CD4-positive, alpha-beta T cell treated with Interleukin-15 for 1 hour (primary cell): ENCODE results near the gene KIAA1328.
"Not testable (repeated sequence)": the region's sequence is repeated elsewhere in the genome, so short reads cannot be mapped to it uniquely, and the experiment has no call there.

ENCODE experiments used
- DNase-seq: peaks from one replicate; pipeline ENCODE4 v3.0.0-alpha.2; 2020

KIAA1328 gene

DNA sequence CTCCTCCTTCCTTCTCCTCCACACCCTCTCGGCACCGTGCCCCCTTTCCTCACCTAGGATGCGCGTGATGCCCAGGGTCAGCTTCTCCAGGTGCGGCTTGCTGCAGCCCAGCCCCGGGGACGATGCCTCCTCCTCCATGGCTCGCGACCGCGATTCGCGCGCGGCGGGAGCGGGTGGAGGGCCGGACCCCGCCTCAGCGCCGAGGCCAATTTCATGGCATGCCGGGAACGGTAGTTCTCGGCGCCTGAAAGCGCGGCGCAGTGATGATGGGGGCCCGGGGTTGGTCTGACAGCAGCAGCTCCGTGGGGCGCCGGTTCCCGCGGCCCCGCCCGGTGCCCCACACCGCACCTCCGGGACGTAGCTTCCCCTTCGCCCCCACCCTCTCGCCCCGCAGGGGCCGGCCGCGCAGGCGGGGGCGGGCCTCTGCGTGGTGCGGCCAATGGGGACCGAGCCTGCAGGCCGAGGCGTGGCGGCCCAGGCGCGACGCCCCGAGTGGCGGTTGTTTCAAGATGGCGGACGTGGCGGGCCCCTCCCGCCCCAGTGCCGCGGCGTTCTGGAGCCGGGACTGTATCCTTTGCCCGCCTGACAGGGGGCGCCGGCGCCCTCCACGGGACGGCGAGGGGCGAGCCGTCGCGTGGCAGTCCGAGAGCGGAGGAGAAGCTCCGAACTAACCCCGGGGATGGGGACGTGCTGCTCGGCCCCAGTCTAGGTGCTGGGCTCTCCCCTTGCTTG is at the start of gene KIAA1328, which contains the start of gene TPGS2:
KIAA1328 (plus strand) TSS at position 498 of the 732 bp plus-strand sequence; CDS start at position 510, 12 bp downstream.
TPGS2 (minus strand) TSS at position 373 of the 732 bp plus-strand sequence; CDS start at position 138, 235 bp downstream.
- peak; percentile 89 for DNase-seq

DNA sequence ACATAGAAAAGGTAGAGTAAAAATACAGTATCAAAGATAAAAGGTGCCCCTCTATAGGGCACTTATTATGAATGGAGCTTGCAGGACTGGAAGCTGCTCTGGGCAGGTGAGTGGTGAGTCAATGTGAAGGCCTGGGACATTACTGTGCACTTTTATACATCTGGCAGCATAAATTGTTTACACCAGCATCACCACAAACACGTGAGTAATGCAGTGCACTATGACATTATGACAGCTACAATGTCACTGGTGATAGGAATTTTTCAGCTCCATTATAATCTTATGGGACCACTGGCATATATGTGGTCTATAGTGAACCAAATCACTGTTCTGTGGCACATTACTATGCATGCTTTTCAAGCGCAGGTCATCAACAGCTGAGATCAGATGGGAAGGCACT is 48.2 kb upstream of the KIAA1328 start:
- no peak for DNase-seq

DNA sequence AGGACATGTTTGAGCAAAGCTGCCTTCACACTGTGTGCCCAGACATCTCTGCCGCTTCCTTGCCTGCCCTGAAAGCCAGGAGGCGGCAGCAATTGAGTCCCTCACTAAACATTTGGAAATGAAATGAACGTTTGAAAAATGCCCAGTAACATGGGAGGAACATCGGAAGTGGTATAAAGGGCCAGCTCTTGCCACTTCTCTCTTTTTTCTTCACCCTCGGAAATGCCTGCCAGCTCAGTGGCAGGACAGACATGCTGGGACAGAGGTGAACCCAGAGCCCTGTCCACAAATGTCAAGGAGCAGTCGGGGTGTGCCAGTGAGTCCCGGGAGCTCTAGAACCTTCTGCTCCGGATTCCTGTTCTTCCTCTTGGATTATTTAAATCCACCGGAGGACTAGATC is 46.2 kb upstream of the KIAA1328 start:
- no peak for DNase-seq

DNA sequence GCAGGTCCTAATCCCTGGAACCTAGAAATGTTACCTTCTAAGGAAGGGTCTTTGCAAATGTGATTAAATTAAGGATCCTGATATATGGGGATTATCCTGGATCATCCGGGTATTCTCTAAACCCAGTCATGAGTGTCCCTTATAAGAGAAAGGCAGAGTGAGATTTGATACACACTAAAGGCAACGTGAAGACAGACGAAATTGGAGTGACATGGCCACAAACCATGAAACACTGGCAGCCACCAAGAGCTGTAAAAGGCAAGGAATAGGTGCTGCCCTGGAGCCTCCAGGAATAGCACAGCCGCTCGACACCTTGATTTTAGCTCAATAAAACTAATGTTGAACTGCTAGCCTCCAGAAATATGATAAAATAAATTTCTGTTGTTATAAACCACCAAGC is 45.1 kb upstream of the KIAA1328 start:
- no peak for DNase-seq

DNA sequence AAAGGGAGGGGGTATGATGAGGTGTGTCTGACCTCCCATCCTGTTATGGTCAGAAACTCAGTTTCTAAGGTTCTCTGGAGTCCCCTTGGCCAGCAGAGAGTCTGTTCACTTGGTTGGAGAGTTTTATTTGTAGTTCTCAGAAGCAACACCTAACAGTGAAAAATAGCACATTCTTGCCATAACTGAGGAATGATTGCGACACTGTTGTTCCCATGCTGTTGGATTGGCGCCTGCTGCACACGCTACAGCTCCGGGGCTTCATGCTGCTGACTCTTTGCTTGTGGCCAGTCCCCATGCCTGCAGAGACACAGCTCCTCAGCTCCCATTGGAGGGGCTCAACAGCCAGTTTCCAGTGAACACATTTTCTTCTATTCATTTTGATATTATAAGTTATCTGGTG is 42.2 kb upstream of the KIAA1328 start:
- DNase-seq = no peak

DNA sequence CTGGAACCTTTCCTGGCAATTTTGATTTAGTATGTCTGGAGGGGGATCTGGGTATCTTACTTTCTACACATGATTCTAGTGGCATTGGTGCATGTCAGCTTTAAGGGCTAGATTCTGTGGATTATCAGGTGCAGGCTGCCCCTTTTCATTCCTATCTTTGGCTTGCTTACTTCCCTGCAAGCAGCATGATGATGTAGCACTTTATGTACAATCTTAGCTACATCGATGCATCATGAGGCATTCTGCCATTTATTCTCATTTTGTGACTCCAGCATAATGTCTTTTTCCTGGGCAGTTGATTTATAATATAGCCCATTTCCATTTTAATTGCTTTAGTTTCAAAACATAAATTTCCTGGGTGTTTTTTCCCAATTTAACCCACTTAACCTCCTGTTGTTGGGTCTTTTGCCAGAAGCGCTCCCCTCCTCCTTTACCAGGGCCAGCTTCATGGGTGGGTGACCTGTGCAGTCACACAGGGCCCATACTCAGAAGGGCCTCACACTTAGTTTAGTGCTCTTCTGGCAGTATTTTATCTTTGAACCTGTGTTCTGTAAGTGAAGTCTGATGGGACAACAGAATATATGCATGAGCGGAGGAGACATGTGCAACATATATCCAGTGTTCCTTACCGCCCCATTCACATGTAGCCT is 36.2 kb upstream of the KIAA1328 start:
- DNase-seq = no peak

DNA sequence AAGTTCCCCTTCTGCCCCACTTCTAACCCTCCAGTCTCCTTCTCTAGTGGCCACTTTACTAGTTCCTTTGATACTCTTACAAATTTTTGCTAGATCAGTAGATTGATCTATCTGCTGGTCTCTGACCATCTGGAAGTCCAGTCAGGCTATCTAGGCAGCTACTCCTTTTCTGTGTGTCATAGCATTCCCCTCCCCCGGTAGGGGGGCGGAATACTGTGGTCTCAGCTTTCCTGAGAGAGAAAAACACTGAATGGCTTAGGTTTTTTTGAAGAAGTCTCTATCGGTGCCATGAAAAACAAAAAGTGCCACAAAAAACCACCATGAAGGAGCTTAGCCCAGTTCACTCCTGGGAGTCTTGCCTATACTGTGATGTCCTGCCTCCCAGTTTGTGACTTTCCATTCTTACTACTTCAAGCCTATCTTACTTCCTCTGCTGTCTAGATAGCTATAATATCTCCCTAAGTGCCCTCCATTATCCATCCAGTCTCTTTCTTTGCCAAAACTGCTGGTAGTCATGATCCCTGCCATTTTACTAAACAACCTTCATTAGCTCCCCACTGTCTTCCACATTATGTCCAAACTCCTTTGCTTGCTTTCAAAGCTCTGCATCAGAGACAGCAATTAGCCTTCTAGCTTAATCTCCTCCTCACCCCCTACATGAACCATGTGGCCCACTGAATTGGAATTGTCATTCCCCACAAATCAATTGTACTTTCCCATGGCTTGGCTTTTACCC is 30.0 kb upstream of the KIAA1328 start:
- DNase-seq = no peak

DNA sequence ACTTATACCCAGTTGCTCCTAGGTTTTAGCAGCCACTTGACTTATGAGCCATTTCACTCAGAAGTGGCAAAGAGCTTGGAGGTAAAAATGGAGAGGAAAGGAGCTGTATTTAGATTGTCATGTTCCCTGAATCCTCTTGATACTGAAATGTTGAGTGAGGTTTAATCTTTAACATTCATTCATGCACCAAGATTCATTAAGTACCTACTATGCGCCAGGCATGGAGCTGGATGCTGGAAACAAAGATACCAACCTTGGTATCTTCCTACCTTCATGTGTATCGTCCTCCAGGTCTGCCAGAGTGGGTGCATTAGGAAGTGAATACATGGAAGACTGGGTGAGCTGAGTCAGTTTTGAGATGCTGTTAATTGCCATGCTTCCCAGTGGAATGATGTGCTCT is 23.8 kb upstream of the KIAA1328 start:
- DNase-seq = no peak

DNA sequence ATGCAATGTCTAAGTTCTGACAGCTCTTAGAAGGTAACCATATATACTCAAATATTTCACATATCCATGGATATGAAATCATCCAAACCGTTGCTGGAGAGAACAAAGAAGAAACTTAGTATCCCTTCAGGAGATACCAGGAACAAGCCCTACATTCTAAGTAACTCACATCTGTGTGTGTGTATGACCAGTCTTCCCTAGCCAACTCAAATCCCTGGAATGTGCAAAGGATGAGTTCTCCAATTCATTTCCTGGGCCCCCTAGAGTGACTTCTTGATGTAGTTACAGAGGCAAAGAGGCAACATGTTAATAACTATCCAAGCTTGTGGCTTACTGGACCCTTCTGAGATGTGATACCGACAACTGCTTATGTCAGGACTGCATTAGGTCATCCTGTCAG is 20.2 kb upstream of the KIAA1328 start:
- DNase-seq = no peak

DNA sequence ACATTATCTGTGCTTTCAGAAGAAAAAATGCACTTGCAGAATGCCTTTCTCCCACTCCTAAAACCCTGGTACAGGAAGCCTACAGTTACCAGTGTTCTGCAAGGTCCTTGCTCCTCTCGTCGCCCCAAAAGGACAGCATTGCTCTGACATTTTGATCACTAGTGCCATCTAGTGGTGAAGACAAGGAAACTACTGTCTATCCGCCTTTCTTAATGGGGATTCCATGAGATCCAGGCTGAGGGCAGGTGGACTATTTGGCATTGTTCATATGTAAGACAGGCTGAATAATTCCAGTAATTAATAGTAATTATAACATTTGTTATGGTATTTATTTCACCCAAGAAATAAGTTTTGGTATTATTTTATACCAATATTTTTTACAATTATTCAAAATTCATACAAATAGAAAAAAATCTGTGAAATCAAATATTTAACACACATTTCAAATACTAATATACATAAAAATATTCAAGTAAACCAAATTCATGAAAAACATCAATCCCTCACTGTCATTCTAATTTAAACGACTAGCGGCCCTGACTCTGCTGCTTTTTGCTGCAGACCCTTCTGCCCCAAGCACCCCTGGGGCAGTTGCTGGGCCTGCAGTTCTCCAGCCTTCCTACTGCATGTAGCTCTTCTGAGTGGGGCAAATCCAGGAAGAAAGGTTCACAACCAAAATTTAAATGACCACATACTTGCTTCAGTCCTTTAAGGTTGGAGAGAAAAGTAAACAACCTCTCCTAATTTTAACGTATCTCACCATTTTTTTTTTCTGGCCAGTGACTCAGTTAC is 19.1 kb upstream of the KIAA1328 start:
- DNase-seq = peak; percentile 27

DNA sequence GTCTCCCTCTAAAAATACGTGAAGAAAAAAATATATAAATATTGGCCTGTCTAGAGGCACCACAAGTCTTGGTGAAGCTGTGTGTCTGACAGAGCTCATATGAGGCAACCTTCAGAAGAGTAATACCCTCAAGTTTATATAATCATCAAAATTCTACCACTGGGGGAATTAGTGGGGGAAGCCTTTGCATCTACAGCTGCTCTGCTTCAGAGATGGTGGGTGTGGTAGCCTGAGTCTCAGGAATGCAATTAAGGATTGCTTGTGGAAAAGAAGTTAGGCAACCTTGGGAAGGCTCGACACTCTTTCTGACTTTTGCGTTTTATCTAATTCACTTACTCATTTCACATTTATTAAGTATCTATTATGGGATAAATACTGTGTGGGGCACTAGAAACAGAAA is 17.5 kb upstream of the KIAA1328 start:
- no peak for DNase-seq

DNA sequence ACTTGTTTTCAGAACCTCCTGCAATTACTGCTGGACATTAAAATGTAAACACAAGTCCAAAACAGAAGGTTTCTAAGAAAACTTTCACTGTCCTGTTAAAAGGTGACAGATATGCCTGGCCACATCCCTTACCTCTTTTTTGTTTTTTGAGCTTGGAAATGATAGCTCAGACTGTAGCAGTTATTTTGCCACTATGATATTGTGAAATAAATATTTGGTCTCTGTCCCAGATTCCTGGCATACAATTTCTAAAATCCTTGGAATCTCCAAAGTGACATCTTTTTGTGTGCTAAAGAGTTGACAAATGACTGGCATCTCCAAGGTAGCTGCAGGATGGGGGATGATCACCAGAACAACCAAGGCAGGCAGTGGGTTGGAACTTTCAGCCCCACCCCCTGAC is 17.0 kb upstream of the KIAA1328 start:
- no peak for DNase-seq

DNA sequence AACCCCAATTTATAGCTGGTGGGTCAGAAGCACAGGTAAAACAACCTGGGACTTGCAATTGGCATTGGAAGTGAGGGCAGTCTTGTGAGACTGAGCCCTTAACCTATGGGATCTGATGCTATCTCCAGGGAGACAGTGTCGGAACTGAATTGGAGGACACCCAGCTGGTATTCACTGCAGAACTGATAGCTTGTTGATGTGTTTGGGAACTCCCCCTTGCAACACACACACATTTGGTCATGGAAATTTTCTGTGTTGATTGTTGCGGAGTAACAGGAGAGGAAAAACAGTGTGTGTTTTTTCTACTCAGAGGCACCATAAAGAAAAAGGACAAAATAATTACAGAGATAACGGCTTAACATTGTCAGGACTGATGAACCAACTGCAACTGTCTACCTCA is 16.2 kb upstream of the KIAA1328 start:
- no peak for DNase-seq

DNA sequence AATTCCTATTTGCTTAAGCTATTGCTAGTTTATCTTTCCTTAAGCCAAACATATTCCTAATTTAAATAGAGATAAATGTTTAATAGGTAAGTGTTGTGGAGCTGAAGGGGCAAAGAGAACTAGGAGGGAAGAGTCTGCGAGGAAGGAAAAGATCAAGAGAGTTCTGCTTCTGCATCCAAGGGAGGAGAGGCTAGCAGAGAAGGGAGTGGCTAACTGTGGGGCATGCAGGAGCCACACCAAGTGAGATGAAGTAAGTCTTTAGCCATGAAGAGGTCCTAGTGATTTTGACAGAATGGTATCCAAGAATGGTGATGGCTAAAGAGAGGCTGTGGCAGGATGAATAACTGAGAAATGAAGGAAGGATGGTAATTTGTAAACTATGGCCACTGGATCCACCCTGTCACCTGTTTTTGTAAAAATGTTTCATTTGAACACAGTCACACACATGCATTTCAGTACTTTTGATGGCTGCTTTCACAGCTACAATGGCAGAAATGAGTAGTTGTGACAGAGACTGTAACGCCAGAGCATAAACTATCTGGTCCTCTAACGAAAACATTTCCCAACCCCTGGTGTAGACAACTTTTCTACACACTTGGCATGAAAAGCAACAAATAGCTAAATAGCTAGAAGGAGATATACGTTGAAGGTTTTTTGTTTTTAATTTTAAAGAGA is 15.7 kb upstream of the KIAA1328 start:
- no peak for DNase-seq

DNA sequence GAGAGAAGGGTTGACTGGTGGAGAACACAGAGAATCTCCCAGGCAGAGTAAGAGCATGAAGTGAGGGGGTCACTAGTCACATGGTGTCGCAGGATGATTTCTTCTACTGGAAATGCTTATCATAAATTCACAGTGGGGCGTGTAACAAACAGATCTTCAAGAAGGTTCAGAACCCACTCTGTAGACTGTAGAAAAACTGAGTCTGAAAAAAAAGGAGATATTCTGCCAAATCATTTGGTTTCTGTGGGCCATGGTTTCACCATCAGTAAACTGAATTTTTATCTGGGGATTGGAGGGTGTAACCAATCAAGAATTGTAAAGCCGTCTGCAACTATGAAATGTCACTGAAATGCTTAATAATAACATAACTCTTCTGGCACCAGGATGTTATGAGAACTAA is 15.1 kb upstream of the KIAA1328 start:
- no peak for DNase-seq

DNA sequence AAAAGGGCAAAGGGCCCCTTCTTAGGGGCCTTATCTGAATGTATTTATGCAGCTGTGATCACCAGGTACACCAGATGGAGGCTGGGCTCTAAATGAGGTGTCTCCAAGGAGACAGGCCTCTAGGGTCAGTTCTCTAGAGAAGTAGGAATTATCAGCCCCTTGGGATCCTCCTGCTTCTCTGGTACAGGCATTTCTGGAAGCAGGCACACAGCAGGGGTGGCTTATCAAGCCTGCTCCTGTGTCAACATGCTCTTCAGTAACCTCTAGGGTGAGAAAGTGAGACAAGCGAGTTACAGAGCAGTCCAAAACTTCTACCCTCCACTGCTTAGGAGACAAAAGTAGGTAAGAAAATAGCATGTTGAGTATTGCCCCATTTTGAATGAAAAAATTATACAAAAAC is 13.9 kb upstream of the KIAA1328 start:
- DNase-seq = no peak

DNA sequence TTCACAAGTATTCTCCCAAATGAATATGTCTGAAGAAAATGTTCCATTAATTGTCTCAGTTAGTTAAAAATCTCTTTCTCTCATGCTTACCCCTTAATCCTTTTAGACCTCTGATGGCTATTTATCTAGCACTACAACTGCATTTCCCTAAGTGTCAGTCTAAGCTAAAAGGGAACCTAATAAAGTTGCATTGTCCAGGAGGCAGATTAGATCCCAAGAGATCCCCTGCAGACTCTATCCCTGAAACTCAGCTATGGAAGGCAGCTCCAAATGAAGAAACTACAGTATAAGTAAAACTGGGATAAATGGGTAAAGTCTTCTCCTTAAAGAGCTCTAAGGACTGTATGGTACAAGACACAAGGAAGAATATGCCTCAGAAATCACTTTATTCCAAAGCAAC is 12.8 kb upstream of the KIAA1328 start:
- not testable (repeated sequence) for DNase-seq

DNA sequence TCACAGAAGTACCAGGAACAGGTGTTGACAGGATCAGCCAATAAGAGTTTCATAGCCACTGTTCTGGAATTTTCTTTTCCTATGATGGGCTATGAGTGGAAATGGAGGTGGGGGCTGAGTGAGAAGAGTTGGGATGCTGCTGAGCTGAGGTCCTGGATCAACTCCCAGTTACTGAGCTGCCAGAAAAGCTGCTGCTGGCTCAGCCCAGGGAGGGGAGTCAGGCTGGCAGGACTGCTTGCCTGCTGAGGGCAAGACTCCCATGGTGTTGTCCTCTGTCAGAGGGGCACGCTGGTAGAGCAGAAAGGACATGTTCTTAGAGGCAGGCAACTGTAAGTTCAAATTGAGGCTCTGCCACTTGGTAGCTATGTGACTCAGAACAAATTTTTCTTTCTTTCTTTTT is 11.9 kb upstream of the KIAA1328 start:
- DNase-seq = no peak

DNA sequence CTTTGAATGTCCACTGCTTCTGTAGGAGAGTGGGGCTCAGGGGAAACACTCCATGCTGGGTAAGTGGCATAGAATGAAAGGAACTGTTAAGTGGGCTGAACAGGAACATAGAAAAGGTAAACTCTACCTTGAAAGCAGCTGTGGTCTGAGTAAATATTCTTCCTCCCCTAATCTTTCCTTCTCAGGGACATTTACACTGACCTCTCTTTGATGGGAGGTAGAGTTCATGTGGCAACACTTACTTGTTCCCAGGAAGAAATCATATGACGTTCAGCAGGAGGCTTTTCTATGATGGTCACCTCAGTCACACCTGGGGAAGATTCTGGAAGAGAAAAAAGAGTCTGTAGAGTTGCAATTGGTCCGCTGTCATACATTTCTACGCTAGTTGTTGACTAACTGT is 10.3 kb upstream of the KIAA1328 start:
- DNase-seq = no peak

DNA sequence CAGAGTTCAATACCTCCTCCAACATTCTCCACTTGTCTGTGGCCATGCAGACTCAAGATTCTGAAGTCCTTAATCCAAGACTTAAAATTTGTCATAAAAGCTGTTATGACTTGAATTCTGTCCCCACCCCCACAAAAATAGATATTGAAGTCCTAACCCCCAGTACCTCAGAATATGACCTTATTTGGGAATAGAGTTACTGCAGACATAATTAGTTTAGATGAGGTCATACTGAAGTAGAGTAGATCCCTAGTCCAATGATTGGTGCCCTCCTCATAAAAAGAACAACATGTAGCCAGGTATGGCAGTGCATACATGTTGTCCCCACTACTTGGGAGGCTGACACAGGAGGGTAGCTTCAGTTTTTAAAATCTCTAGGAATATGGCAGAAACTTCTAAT is 9.3 kb upstream of the KIAA1328 start:
- DNase-seq = no peak

DNA sequence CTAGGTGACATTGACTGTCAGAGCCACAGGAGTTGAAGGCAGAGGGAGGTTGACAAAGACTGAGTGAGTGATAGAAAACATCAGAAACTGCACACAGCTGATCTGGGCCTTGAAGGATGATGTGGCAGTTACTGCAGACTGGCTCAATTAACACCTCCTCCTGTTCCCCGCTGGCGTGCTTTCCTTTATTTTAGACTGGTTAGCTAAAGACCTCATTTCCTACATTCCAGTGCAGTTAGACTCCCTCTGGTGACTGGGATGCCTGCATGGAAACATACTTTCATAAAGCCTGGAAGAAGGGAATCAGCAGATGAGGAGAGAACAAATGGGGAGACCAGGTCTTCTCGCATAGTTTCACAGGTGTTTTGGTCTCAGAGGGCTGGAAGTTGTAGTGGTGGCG is 7.2 kb upstream of the KIAA1328 start:
- DNase-seq = no peak

DNA sequence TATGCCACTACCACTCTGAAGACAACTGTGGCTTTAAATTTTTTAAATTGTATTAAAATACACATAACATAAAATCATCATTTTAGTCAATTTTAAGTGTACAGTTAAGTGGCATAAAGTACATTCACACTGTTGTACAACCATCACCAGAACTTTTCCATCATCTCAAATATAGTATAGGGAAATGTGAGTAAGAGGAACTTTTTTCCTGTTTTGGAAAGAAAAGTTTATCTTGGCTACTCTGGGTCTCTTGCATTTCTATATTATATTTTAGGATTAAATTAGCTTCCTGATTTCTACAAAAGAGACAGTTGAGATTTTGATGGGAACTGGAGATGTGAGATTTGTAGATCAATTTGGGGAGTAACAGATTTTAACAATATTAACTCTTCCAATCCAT is 3.4 kb upstream of the KIAA1328 start:
- DNase-seq = no peak

DNA sequence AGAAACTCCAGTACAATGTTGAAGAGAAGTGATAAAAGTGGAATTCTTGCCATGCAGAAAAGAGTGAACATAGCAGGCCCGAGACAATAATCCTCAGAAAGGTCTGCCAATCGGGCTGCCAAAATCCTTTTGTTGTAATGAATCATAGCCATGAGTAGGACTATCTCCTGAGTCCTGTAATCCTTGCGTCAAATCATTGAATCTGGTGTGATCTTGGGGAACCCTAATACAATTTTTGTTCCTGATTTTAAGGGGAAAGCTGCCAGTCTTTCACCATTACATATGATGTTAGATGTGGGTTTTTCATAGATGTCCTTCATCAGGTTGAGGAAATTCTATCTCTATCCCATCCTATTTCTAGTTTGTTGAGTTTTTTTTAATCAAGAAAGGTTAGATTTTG is 2.4 kb upstream of the KIAA1328 start:
- no peak for DNase-seq
